ENCODE data around the gene UBA1.

Gene UBA1

DNA sequence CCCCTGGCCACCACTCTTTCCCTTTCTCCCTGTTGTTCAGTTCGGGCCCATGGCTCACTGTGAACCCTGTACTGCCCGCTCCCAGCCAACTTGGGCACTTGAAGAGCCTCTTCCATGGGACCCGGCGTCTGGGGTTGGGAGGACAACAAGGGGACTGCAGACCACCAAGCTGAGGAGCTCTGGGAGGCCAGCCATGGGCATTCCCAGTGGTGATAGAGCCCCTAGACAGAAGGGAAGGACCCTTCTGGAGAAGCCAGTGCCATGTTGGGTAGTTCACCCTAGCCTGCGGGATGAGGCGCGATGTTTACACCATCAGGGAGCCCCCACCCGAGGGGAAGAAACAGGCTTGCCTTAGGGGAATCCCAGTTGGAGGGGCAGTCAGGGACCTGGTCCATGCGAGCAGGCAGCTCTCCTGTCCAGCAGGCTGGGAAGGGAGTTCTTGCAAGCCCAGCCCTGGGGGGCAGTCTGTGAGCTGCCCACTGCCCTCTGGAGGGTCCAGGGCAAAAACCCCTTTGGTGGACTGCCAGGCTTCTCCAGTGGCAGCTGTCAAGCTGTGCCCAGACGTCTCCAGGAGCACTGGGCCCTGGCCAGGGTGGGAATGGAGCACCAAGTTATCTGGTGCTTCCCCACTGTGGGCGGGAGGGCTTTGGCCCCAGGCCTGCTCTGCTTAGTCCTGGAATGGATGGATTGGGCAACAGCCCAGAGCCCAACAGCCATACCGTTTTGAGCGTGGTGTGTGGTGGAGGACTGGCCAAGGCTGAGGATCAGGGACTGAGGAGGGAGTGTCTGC, 23.7 kb upstream of the UBA1 start:
- DNase-seq (ENCODE audit: low spot score), result no peak

- no peak for DNase-seq (ENCODE audit: low spot score)
Observed at GRCh38 chrX:47170861-47171692, 22.6 kb upstream of the UBA1 start.

GRCh38 chrX:47171996-47172395, 21.6 kb upstream of the UBA1 start:
- no peak for DNase-seq (ENCODE audit: low spot score)

DNA sequence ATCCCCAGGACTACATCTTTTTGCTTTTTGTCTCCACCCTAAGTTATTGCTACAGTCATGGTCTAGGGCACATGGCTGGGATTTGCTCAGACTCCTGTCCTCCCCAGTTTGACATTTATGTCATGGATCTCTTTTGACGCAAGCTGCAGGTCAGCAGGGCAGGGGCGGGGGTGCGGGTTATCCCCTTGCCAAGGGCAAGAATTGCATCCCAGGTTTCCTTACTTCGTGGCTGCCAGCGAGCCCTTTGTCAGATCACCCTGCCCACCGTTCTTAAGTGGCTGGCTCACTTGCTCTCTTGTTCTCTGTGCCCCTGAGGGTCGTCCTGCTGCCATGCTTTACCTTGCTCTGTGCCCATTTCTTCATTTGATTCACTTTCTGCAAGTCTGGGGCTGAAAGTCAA, 21.1 kb upstream of the UBA1 start:
- no peak for DNase-seq (ENCODE audit: low spot score)

DNA sequence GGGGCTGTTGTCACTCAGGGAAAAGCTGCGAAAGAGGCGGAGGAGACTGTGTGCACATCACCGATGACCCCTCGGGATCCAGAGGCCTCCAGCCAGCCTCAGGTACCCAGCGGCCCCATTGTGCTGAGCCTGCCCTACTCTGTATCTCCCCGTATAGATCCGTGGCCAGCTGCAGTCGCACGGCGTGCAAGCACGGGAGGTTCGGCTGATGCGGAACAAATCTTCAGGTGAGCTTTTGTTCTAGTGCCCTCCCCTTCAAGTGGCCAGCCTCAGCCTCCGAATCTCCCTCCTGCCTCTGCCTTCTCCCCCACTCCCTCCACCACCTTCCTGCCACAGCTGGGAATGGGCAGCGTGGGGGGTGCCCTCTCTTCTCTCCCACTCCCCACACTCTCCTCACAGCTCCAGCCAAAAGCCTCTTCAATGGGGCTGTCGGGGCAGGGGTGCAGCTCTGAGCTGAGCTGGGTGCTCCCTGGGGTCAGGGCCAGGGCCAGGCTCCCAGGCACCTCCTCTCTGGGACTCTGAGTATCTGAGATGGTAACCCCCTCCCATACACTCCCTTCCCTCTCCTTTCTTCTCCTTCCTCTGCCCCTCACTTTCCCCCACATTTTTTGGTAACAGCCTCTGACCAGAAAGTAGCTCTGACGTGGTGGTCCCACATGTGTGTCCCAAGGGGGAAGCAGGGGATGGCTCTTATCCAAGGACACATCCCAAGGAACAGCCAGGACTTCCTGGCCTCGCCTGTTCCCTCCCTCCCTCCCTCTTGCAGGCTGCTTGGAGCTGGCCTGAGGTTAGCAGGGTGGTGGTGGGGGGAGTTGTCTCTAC, 20.4 kb upstream of the UBA1 start:
- DNase-seq (ENCODE audit: low spot score), result no peak

DNA sequence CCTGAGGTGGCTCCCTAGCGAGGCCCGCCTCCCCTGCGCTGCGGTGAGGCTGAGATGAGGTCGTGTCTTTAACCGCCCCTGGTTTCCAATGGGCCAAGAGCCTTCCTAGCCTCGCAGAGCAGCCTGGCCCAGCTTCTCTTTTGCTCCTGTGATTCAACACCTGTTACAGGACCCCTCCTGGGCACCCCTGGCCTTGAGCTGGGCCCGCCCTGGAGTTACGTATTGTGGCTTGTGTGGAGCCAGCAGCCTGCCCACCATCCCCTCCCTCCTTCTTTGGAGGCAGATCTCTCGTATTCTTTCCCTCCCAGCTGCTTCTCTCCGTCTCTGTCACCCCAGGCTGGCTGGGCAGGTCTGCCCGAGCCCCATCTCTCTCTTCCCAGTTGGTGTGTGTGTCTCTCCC, 19.3 kb upstream of the UBA1 start:
- DNase-seq (ENCODE audit: low spot score), result no peak

- DNase-seq (ENCODE audit: low spot score), result no peak
Observed at GRCh38 chrX:47174846-47175587, 18.6 kb upstream of the UBA1 start.

GRCh38 chrX:47175588-47175980, 18.0 kb upstream of the UBA1 start:
- no peak for DNase-seq (ENCODE audit: low spot score)

- no peak for DNase-seq (ENCODE audit: low spot score)
Observed at GRCh38 chrX:47176101-47176740, 17.4 kb upstream of the UBA1 start.

GRCh38 chrX:47177079-47177478, 16.6 kb upstream of the UBA1 start:
- DNase-seq (ENCODE audit: low spot score), result no peak

GRCh38 chrX:47178337-47178736, 15.3 kb upstream of the UBA1 start:
- DNase-seq (ENCODE audit: low spot score), result no peak

- no peak for DNase-seq (ENCODE audit: low spot score)
Observed at GRCh38 chrX:47179221-47179927, 14.3 kb upstream of the UBA1 start.

DNA sequence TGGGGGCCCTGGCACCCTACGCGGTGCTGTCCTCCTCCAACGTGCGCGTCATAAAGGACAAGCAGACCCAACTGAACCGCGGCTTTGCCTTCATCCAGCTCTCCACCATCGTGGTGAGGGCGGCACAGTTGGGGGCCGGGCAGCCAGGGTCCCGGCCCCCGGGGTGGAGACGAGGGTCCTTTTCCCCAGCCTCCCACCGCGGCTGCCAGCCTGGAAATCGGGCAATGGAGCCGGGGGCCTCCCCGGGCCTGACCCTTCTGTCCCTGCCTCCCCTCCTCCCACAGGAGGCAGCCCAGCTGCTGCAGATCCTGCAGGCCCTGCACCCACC, 13.7 kb upstream of the UBA1 start:
- no peak for DNase-seq (ENCODE audit: low spot score)

DNA sequence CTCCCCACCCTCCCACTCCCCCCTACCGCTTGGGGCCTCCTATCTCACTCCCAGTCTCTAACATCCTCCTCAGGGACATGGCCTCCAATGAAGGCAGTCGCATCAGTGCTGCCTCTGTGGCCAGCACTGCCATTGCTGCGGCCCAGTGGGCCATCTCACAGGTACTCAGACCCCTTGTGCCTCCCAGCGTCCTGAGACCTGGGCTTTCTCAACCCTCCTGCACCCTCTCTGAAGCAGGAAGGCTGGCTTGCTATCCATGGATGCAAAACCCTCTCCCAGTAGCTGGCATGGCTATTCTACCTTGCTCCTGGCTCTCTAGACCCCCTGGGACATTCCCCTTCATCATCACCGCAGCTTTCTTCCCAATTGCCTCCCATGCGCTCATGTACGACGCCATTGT, 13.3 kb upstream of the UBA1 start:
- DNase-seq (ENCODE audit: low spot score), result no peak

GRCh38 chrX:47181301-47181700, 12.3 kb upstream of the UBA1 start:
- no peak for DNase-seq (ENCODE audit: low spot score)

DNA sequence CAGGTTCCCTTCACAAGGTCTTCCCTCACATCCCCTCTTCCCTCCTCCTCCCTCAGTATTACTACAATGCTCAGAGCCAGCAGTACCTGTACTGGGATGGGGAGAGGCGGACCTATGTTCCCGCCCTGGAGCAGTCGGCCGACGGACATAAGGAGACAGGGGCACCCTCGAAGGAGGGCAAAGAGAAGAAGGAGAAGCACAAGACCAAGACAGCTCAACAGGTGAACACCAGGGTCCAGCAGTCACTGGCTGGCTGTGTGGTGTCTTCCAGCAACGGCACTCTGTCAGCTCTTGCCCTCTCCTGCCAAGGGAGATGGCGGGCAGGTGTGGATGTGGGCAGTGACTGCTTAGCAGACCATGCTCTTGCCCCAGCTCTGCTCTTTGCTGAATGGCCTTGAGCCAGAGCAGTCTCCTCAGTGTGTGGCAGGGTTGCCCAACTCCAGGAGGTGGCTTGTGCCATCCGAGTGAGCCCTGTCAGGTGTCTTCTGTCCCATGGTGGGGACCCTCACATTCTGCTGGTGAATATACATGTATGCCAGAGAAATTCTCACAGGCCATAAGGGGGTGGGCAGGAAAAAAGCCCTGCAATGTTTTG, 11.4 kb upstream of the UBA1 start:
- no peak for DNase-seq (ENCODE audit: low spot score)

GRCh38 chrX:47184486-47184885, 9.1 kb upstream of the UBA1 start:
- no peak for DNase-seq (ENCODE audit: low spot score)

- DNase-seq (ENCODE audit: low spot score), result no peak
Observed at GRCh38 chrX:47185241-47185640, 8.4 kb upstream of the UBA1 start.

- DNase-seq (ENCODE audit: low spot score), result no peak
Observed at GRCh38 chrX:47186096-47186740, 7.4 kb upstream of the UBA1 start.

DNA sequence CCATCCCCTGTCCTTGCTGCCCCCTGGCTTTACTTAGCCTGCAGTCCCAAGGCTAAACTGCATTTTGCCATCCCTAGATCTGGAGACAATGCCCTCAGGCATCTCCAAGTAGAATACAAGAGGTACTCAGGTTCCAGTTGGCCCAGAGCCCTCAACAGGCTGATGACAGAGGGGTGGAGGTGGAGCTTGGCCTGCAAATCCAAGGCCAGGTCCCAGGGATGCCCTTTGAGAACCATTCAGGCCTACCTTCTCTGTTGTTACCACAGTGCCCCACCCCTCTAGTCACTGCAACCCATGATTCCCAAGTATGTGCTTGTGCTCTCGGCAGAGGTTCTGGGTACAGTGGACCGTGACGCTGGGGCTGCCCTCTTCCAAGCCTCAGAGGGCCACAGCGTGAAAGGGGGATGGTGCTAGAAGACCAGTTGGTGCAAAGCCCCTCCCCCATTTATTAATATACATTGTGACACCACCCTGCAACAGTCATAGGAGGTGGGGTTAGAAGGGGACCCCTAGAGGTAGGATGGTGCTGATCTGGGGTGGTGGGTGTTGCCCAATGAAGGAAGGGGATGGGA, 6.4 kb upstream of the UBA1 start:
- DNase-seq (ENCODE audit: low spot score), result no peak
